ENCODE measurements around the gene GATA2.

DNA sequence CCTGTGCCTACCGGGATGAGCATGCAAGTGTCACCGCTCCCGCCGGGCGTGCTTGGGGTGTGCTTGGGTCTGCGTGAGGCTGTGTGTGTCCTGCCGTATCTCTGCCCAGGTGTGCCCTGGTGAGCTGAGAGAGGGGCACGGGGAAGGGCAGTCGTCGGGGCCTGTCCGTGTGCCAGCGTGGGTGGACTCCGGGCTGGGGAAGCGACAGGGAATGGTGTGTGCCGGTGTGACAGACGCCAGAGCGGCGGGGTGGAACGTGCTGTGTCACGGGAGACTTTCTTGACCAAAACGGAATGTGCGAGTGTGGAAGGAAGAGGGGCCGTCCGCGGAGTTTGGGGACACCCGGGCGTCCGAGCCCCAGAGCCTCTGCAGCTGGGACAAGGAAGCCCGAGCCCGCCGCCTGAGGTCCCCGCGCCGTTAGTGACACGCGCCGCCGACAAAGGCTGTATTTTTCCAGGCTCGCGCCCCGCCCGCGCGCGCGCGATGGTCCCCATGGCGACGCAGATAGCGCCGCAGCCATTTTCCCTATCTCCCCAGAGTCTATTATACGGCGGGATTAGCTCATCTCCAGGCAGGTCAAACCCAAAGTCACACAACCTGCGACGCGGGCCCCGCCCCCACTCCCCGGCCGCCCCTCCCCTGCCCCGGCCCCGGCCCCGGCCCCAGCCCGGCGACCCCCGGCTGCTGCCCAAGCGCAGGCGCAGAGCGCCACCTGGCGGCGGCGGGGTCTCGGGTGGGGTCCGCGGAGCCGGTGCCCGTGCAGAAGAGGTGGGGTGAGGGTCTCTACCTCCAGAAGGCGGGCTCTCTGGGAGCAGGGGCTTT lies 4.5 kb upstream of the GATA2 start:
- TF ChIP-seq EZH2phosphoT487 (IDR thresholded peaks at IDR 0.05; ENCODE audit: insufficient read depth, low read depth) (no peak), EZH2 (IDR thresholded peaks at IDR 0.05; ENCODE audit: insufficient read depth, poor library complexity, severe bottlenecking) (no peak)
